ENCODE measurements around the gene NSMF.

NSMF gene

GRCh38 chr9:137501457-137501856 is 42.3 kb upstream of the NSMF start:
- TF ChIP-seq, protein P1, sequence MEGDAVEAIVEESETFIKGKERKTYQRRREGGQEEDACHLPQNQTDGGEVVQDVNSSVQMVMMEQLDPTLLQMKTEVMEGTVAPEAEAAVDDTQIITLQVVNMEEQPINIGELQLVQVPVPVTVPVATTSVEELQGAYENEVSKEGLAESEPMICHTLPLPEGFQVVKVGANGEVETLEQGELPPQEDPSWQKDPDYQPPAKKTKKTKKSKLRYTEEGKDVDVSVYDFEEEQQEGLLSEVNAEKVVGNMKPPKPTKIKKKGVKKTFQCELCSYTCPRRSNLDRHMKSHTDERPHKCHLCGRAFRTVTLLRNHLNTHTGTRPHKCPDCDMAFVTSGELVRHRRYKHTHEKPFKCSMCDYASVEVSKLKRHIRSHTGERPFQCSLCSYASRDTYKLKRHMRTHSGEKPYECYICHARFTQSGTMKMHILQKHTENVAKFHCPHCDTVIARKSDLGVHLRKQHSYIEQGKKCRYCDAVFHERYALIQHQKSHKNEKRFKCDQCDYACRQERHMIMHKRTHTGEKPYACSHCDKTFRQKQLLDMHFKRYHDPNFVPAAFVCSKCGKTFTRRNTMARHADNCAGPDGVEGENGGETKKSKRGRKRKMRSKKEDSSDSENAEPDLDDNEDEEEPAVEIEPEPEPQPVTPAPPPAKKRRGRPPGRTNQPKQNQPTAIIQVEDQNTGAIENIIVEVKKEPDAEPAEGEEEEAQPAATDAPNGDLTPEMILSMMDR (conservative IDR thresholded peaks at IDR 0.05), result no peak
- H3K27ac ChIP-seq, result no peak overlapping the region

DNA sequence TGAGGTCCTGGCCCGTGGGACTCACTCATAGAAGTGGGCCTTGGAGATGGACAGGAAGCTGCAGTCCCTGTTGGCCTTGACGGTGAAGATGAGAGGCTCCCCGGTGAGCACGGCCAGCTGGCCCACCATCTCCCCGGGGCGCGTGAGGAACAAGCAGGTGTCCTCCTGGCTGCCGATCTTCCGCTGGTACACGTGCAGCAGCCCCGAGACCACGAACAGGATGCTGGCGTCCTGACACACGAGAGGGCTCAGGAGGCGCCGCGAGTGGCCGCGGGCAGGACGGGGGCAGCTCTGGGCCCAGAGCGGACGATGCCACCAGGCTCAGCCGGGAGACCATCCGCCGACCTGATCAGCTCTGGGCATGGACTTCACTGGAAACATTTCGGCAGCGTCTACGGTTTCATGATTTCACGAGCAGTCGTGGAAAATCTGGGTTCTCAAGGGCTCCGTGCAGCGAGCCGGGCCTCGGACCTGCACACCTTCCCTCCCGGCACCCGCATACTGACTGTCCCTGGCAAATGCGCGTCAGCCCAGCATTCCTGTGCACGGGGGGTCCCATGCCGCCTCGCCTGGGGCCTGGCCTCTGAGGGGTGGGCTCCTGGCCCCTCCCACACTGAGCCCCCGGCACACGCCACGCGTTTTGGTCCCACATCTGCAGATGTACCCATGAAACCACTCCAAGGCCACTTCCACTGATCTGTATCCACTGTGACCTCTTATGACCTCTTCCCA is 41.7 kb upstream of the NSMF start:
- TF ChIP-seq, protein P1 (conservative IDR thresholded peaks at IDR 0.05), result no peak
- H3K27ac ChIP-seq, result no peak overlapping the region

- H3K27ac ChIP-seq, result no peak overlapping the region
- TF ChIP-seq, protein P1 (conservative IDR thresholded peaks at IDR 0.05), result no peak
Measured at GRCh38 chr9:137499858-137500661, 40.9 kb upstream of the NSMF start.

DNA sequence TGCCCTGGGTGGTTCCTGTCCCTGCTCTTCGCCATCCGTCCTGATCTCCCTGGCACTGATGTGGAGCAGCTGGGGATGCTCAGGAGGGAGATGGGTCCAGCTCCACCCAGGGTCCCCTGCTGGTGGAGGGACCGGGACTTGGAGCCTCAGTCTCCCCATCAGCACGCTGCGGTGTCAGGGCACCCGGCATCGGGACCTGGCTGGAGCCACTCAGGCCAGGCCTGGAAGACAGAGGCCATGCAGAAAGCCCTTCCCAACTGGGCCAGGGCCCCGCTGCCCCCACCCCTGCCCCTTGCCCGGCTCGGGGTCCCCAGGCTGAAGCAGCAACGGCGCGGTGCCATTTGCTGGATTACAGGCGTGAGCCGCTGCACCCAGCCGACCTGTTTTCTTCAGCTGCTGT is 40.3 kb upstream of the NSMF start:
- no peak overlapping the region for H3K27ac ChIP-seq
- TF ChIP-seq, protein P1 (conservative IDR thresholded peaks at IDR 0.05), result no peak

DNA sequence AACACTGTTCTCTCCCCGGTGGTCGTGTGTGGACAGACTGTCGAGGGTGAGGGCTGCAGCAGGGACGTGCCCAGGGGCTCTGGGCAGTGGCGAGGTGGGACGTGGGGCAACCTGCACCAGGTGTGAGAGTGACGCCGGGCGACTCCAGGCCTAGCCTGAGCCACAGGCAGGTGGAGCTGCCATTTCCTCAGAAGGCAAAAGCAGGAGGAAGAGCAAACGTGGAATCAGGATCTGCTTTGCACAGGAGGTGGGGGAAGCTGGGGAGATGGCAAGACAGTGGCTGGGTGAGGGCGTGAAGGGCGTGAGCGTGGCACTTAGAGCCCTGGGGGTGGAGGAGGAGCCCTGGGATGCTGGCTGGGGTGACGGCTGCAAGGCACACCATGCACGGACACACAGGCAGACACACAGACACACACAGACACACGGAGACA is 39.6 kb upstream of the NSMF start:
- TF ChIP-seq, protein P1 (conservative IDR thresholded peaks at IDR 0.05), result no peak

GRCh38 chr9:137497921-137498719 is 39.0 kb upstream of the NSMF start:
- TF ChIP-seq, protein P1 (conservative IDR thresholded peaks at IDR 0.05), result no peak

More for the DNA sequence above, 39.6 kb upstream of the NSMF start:
- H3K27ac ChIP-seq, result no peak overlapping the region

More at GRCh38 chr9:137497921-137498719, 39.0 kb upstream of the NSMF start:
- no peak overlapping the region for H3K27ac ChIP-seq

All from VCaP (cell line).